ENCODE results near the gene GRIP2.

The GRIP2 gene

DNA sequence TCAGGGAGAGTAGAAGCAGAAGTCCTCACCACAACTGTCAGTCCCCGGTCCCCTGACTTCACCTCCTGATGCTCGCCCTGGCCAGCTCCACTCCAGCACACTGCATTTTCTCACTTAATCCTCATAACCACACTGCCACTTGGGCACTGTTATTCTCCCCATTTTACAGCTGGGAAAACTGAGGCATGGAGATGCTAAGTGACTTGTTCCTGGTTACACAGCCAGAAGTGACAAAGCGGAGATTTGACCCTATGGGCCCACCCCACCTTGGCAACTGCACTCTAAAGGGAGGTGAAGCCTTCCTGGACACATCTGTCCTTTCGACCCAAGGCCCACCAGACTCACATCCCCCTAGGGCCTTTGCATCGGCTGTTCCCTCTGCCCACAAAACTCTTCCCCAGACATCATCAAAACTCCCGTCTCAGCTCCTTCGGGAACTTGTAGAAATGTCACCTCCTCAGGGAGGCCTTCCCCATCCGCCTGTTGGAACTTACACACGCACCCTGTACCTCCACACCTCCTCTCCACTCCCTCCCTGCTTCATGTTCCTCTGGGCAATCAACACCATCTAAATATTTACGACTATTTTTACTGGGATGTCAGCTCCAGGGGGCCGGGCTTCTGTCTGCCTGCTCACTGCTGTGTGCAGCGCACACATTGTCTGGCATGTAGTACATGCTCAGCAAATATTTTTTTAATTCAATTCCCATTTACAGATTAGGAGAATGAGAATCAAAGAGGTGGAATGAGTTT, 3.1 kb downstream of the GRIP2 start:
- H3K36me3 ChIP-seq (ENCODE audit: insufficient read depth, low read depth, low read length) = no peaks in the 10 kb centered on the region
- H3K9me3 ChIP-seq (ENCODE audit: insufficient read depth, low read depth, low read length) = no peaks in the 10 kb centered on the region
- no peak overlapping the region for H3K27ac ChIP-seq (ENCODE audit: low read length)
- no peak overlapping the region for H3K4me3 ChIP-seq (ENCODE audit: low read length)
- no peak overlapping the region for H3K9ac ChIP-seq (ENCODE audit: low read depth, low read length)
- H3K4me1 ChIP-seq (ENCODE audit: insufficient read depth, low read length) = peaks cover 37% of the 10 kb centered on the region; the same call in 1 of the 2 replicates
- no peaks in the 10 kb centered on the region for H3K27me3 ChIP-seq (ENCODE audit: insufficient read depth, low read length)

DNA sequence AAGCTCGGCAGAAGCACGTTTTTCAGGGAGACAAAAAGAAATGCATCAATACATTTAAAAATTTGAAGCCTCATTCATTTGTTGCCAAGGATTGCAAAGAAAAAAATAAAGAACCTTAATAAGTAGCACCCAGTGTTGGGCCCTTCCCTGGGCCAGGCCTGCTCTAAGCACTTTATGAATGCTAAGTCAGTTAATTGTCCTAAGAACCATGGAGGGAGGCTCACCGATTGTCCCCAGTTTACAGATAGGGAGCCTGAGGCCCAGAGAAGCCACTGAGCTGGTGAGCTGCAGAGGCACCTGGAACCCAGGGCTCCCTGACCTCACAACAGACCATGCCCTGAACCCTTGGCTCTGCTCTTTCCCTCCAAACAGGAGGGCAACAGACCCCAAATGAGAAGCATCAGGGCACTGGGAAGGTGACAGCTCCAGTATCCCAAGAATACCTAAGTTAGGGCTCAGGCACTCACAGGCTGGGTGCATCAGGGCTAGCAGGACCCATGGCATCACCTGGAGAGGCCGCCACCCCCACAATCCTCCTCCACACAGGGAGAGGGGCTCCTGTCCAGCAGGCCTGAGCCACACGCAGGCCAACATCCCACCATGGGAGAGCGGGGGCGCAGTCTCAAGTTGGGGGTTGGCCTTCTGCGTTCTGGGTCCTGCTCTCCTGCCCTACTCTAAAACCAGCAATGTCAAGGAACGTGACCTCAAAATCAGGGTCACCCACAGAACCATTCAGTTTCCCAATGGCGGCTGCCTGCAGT, 3.9 kb downstream of the GRIP2 start:
- no peaks in the 10 kb centered on the region for H3K27me3 ChIP-seq (ENCODE audit: insufficient read depth, low read length)
- peaks cover 37% of the 10 kb centered on the region; the same call in 1 of the 2 replicates for H3K4me1 ChIP-seq (ENCODE audit: insufficient read depth, low read length)
- H3K9me3 ChIP-seq (ENCODE audit: insufficient read depth, low read depth, low read length) = no peaks in the 10 kb centered on the region
- H3K36me3 ChIP-seq (ENCODE audit: insufficient read depth, low read depth, low read length) = no peaks in the 10 kb centered on the region
- H3K27ac ChIP-seq (ENCODE audit: low read length) = no peak overlapping the region
- H3K4me3 ChIP-seq (ENCODE audit: low read length) = no peak overlapping the region
- H3K9ac ChIP-seq (ENCODE audit: low read depth, low read length) = no peak overlapping the region

DNA sequence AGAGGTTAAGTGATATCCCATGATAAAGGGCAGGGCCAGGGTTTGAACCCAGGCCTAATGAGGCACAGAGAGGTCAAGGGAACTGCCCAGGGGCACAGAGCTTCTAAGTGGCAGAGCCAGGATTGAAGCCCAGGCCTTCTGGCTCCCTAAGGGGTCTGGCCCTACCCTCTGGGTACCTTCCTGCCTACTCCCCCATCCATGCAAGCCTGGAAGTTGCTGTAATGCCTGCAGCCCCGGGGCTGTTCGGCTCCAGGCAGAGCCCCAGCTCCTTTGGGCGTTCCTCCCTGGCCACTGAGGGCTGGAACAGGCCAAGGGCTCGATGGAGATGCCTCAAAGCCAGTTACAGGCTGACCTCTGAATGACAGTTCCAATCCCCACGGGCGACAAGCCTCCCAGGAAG, 4.5 kb downstream of the GRIP2 start:
- no peak overlapping the region for H3K27ac ChIP-seq (ENCODE audit: low read length)
- no peaks in the 10 kb centered on the region for H3K36me3 ChIP-seq (ENCODE audit: insufficient read depth, low read depth, low read length)
- H3K27me3 ChIP-seq (ENCODE audit: insufficient read depth, low read length) = no peaks in the 10 kb centered on the region
- no peak overlapping the region for H3K9ac ChIP-seq (ENCODE audit: low read depth, low read length)
- H3K9me3 ChIP-seq (ENCODE audit: insufficient read depth, low read depth, low read length) = no peaks in the 10 kb centered on the region
- H3K4me1 ChIP-seq (ENCODE audit: insufficient read depth, low read length) = peaks cover 37% of the 10 kb centered on the region; the same call in 1 of the 2 replicates
- H3K4me3 ChIP-seq (ENCODE audit: low read length) = no peak overlapping the region

- peak overlapping the region; percentile 50 for H3K4me3 ChIP-seq (ENCODE audit: low read length)
- H3K9ac ChIP-seq (ENCODE audit: low read depth, low read length) = peak overlapping the region; percentile 59; the same call in 1 of the 2 replicates
- H3K36me3 ChIP-seq (ENCODE audit: insufficient read depth, low read depth, low read length) = no peaks in the 10 kb centered on the region
- no peak overlapping the region for H3K27ac ChIP-seq (ENCODE audit: low read length)
- H3K9me3 ChIP-seq (ENCODE audit: insufficient read depth, low read depth, low read length) = no peaks in the 10 kb centered on the region
- no peaks in the 10 kb centered on the region for H3K27me3 ChIP-seq (ENCODE audit: insufficient read depth, low read length)
- H3K4me1 ChIP-seq (ENCODE audit: insufficient read depth, low read length) = peaks cover 35% of the 10 kb centered on the region; the same call in 1 of the 2 replicates
These were observed 5.5 kb downstream of the GRIP2 start for GRCh38 chr3:14534516-14535191.

DNA sequence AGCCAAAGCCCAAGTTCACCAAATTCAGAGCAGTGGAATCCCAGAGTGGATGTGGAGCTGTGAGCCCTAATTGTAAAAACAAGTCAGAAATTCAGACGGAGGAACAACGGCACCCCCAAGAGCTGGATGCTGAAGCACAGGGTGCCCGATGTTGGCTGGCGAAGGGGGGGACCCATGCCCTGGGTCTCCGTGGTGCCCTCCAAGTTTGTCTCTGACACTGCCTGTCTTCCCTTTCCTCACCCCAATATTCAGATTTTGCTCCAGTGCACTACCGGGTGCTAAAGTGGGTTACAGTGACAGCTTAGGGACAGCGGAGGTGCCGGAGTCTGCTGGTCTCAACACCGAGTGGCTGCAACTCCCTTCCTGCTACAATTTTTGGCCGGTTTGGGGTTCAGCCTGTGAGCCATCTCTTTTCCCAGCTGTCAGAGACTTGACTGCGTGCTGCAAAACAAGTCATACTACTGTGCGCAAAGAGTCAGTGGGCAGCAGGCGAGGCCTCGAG, 6.6 kb downstream of the GRIP2 start:
- no peaks in the 10 kb centered on the region for H3K27me3 ChIP-seq (ENCODE audit: insufficient read depth, low read length)
- no peak overlapping the region for H3K4me3 ChIP-seq (ENCODE audit: low read length)
- H3K4me1 ChIP-seq (ENCODE audit: insufficient read depth, low read length) = peaks cover 35% of the 10 kb centered on the region; the same call in 1 of the 2 replicates
- H3K36me3 ChIP-seq (ENCODE audit: insufficient read depth, low read depth, low read length) = no peaks in the 10 kb centered on the region
- no peak overlapping the region for H3K27ac ChIP-seq (ENCODE audit: low read length)
- no peak overlapping the region; the same call in 1 of the 2 replicates for H3K9ac ChIP-seq (ENCODE audit: low read depth, low read length)
- no peaks in the 10 kb centered on the region for H3K9me3 ChIP-seq (ENCODE audit: insufficient read depth, low read depth, low read length)

GRCh38 chr3:14532691-14533456, 7.3 kb downstream of the GRIP2 start:
- Histone ChIP-seq H3K4me3 (ENCODE audit: low read length) (no peak overlapping the region), H3K4me1 (ENCODE audit: insufficient read depth, low read length) (peaks cover 35% of the 10 kb centered on the region; the same call in 1 of the 2 replicates), H3K9ac (ENCODE audit: low read depth, low read length) (no peak overlapping the region; the same call in 1 of the 2 replicates), H3K27ac (ENCODE audit: low read length) (no peak overlapping the region), H3K9me3 (ENCODE audit: insufficient read depth, low read depth, low read length) (no peaks in the 10 kb centered on the region), H3K36me3 (ENCODE audit: insufficient read depth, low read depth, low read length) (no peaks in the 10 kb centered on the region), H3K27me3 (ENCODE audit: insufficient read depth, low read length) (no peaks in the 10 kb centered on the region)

GRCh38 chr3:14531856-14532395, 8.2 kb downstream of the GRIP2 start:
- no peak overlapping the region for H3K9ac ChIP-seq (ENCODE audit: low read depth, low read length)
- H3K27ac ChIP-seq (ENCODE audit: low read length) = no peak overlapping the region
- no peaks in the 10 kb centered on the region for H3K27me3 ChIP-seq (ENCODE audit: insufficient read depth, low read length)
- H3K36me3 ChIP-seq (ENCODE audit: insufficient read depth, low read depth, low read length) = no peaks in the 10 kb centered on the region
- no peaks in the 10 kb centered on the region for H3K9me3 ChIP-seq (ENCODE audit: insufficient read depth, low read depth, low read length)
- H3K4me1 ChIP-seq (ENCODE audit: insufficient read depth, low read length) = peaks cover 30% of the 10 kb centered on the region; the same call in 1 of the 2 replicates
- H3K4me3 ChIP-seq (ENCODE audit: low read length) = no peak overlapping the region

DNA sequence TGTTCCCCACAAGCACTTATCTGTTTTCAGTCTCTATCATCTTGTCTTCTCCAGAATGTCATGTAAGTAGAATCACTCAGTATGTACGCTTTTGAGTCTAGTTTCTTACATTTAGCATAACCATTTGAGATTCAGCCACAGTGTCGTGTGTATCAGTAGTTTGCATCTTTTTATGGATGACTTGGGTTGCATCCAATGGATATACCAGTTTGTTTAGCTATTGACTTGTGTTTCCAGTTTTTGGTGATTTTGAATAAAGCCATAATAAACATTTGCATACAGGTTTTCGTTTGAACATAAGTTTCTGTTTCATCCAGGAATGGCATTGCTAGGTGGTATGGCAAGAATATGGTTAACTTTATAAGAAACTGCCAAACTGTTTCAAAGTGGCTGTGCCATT, 12.1 kb downstream of the GRIP2 start:
- Histone ChIP-seq H3K27me3 (ENCODE audit: insufficient read depth, low read length) (no peaks in the 10 kb centered on the region), H3K36me3 (ENCODE audit: insufficient read depth, low read depth, low read length) (no peaks in the 10 kb centered on the region), H3K9me3 (ENCODE audit: insufficient read depth, low read depth, low read length) (no peaks in the 10 kb centered on the region), H3K27ac (ENCODE audit: low read length) (no peak overlapping the region), H3K4me1 (ENCODE audit: insufficient read depth, low read length) (peaks cover 14% of the 10 kb centered on the region; the same call in 1 of the 2 replicates), H3K9ac (ENCODE audit: low read depth, low read length) (no peak overlapping the region), H3K4me3 (ENCODE audit: low read length) (no peak overlapping the region)

- H3K4me3 ChIP-seq (ENCODE audit: low read length) = no peak overlapping the region
These were observed 14.2 kb downstream of the GRIP2 start for GRCh38 chr3:14525685-14526631.

More at GRCh38 chr3:14525685-14526631, 14.2 kb downstream of the GRIP2 start:
- H3K27me3 ChIP-seq (ENCODE audit: insufficient read depth, low read length) = no peaks in the 10 kb centered on the region
- no peaks in the 10 kb centered on the region for H3K9me3 ChIP-seq (ENCODE audit: insufficient read depth, low read depth, low read length)
- no peaks in the 10 kb centered on the region for H3K36me3 ChIP-seq (ENCODE audit: insufficient read depth, low read depth, low read length)
- H3K27ac ChIP-seq (ENCODE audit: low read length) = no peak overlapping the region
- H3K4me1 ChIP-seq (ENCODE audit: insufficient read depth, low read length) = peaks cover 14% of the 10 kb centered on the region; the same call in 1 of the 2 replicates
- H3K9ac ChIP-seq (ENCODE audit: low read depth, low read length) = no peak overlapping the region
